Measurements from ENCODE around the gene STAM.

Gene STAM

GRCh38 chr10:17651896-17652295 lies 7.9 kb downstream of the STAM start:
- no peak for ATAC-seq (replicated peaks; ENCODE audit: extremely low read depth, poor library complexity, severe bottlenecking)
- Mint-ChIP-seq H3K27ac (ENCODE audit: low read depth) (no peak overlapping the region), H3K9me3 (no peaks in the 10 kb centered on the region), H3K4me3 (no peak overlapping the region), H3K4me1 (peaks cover 70% of the 10 kb centered on the region), H3K36me3 (ENCODE audit: insufficient read depth) (peaks cover 19% of the 10 kb centered on the region), H3K27me3 (no peaks in the 10 kb centered on the region)
- no peak for DNase-seq (ENCODE audit: low spot score in 2 of 2)

GRCh38 chr10:17652585-17652984 lies 8.6 kb downstream of the STAM start:
- H3K36me3 Mint-ChIP-seq (ENCODE audit: insufficient read depth), result peaks cover 20% of the 10 kb centered on the region
- no peak overlapping the region for H3K4me3 Mint-ChIP-seq
- H3K27me3 Mint-ChIP-seq, result no peaks in the 10 kb centered on the region
- no peak overlapping the region for H3K27ac Mint-ChIP-seq (ENCODE audit: low read depth)
- DNase-seq (ENCODE audit: low spot score in 2 of 2), result no peak
- ATAC-seq (replicated peaks; ENCODE audit: extremely low read depth, poor library complexity, severe bottlenecking), result no peak
- peaks cover 70% of the 10 kb centered on the region for H3K4me1 Mint-ChIP-seq
- H3K9me3 Mint-ChIP-seq, result no peaks in the 10 kb centered on the region

GRCh38 chr10:17655009-17655408 lies 11.1 kb downstream of the STAM start:
- H3K27me3 Mint-ChIP-seq, result no peaks in the 10 kb centered on the region
- H3K4me1 Mint-ChIP-seq, result peaks cover 66% of the 10 kb centered on the region
- H3K27ac Mint-ChIP-seq (ENCODE audit: low read depth), result peak overlapping the region; percentile 27
- H3K9me3 Mint-ChIP-seq, result no peaks in the 10 kb centered on the region
- H3K4me3 Mint-ChIP-seq, result no peak overlapping the region
- ATAC-seq (replicated peaks; ENCODE audit: extremely low read depth, poor library complexity, severe bottlenecking) (no peak), DNase-seq (ENCODE audit: low spot score in 2 of 2) (no peak)
- H3K36me3 Mint-ChIP-seq (ENCODE audit: insufficient read depth), result peaks cover 9% of the 10 kb centered on the region

GRCh38 chr10:17655567-17656146 lies 11.7 kb downstream of the STAM start:
- H3K4me1 Mint-ChIP-seq, result peaks cover 66% of the 10 kb centered on the region
- H3K4me3 Mint-ChIP-seq, result no peak overlapping the region
- no peaks in the 10 kb centered on the region for H3K27me3 Mint-ChIP-seq
- H3K27ac Mint-ChIP-seq (ENCODE audit: low read depth), result no peak overlapping the region
- peak; percentile 54 for ATAC-seq (replicated peaks; ENCODE audit: extremely low read depth, poor library complexity, severe bottlenecking)
- H3K36me3 Mint-ChIP-seq (ENCODE audit: insufficient read depth), result peaks cover 7% of the 10 kb centered on the region
- H3K9me3 Mint-ChIP-seq, result no peaks in the 10 kb centered on the region
- no peak for DNase-seq (ENCODE audit: low spot score in 2 of 2)

GRCh38 chr10:17657103-17657500 lies 13.2 kb downstream of the STAM start:
- Mint-ChIP-seq H3K27ac (ENCODE audit: low read depth) (no peak overlapping the region), H3K9me3 (no peaks in the 10 kb centered on the region), H3K4me3 (no peak overlapping the region), H3K4me1 (peaks cover 68% of the 10 kb centered on the region), H3K27me3 (no peaks in the 10 kb centered on the region), H3K36me3 (ENCODE audit: insufficient read depth) (peaks cover 4% of the 10 kb centered on the region)
- DNase-seq (ENCODE audit: low spot score in 2 of 2), result no peak
- no peak for ATAC-seq (replicated peaks; ENCODE audit: extremely low read depth, poor library complexity, severe bottlenecking)

- no peak for DNase-seq (ENCODE audit: low spot score in 2 of 2)
- H3K27ac Mint-ChIP-seq (ENCODE audit: low read depth), result no peak overlapping the region
- H3K4me1 Mint-ChIP-seq, result peaks cover 77% of the 10 kb centered on the region
- H3K4me3 Mint-ChIP-seq, result no peak overlapping the region
- H3K36me3 Mint-ChIP-seq (ENCODE audit: insufficient read depth), result peaks cover 4% of the 10 kb centered on the region
- no peaks in the 10 kb centered on the region for H3K9me3 Mint-ChIP-seq
- ATAC-seq (replicated peaks; ENCODE audit: extremely low read depth, poor library complexity, severe bottlenecking), result no peak
- H3K27me3 Mint-ChIP-seq, result no peaks in the 10 kb centered on the region
Measured at GRCh38 chr10:17659365-17659764, 15.4 kb downstream of the STAM start.

- Mint-ChIP-seq H3K36me3 (ENCODE audit: insufficient read depth) (peaks cover 5% of the 10 kb centered on the region), H3K27me3 (no peaks in the 10 kb centered on the region), H3K9me3 (no peaks in the 10 kb centered on the region), H3K4me1 (peaks cover 64% of the 10 kb centered on the region), H3K27ac (ENCODE audit: low read depth) (no peak overlapping the region), H3K4me3 (no peak overlapping the region)
- ATAC-seq (replicated peaks; ENCODE audit: extremely low read depth, poor library complexity, severe bottlenecking) (no peak), DNase-seq (ENCODE audit: low spot score in 2 of 2) (no peak)
Measured at GRCh38 chr10:17660921-17661320, 17.0 kb downstream of the STAM start.

GRCh38 chr10:17661510-17661909 lies 17.6 kb downstream of the STAM start:
- H3K9me3 Mint-ChIP-seq, result no peaks in the 10 kb centered on the region
- H3K4me3 Mint-ChIP-seq, result no peak overlapping the region

GRCh38 chr10:17662193-17663138 lies 18.5 kb downstream of the STAM start:
- ATAC-seq (replicated peaks; ENCODE audit: extremely low read depth, poor library complexity, severe bottlenecking) (no peak), DNase-seq (ENCODE audit: low spot score in 2 of 2) (no peak)
- no peak overlapping the region for H3K4me3 Mint-ChIP-seq
- H3K36me3 Mint-ChIP-seq (ENCODE audit: insufficient read depth), result peaks cover 4% of the 10 kb centered on the region
- H3K4me1 Mint-ChIP-seq, result peaks cover 51% of the 10 kb centered on the region
- H3K27me3 Mint-ChIP-seq, result no peaks in the 10 kb centered on the region
- no peaks in the 10 kb centered on the region for H3K9me3 Mint-ChIP-seq
- no peak overlapping the region for H3K27ac Mint-ChIP-seq (ENCODE audit: low read depth)

More at GRCh38 chr10:17661510-17661909, 17.6 kb downstream of the STAM start:
- Mint-ChIP-seq H3K4me1 (peaks cover 58% of the 10 kb centered on the region), H3K27me3 (no peaks in the 10 kb centered on the region), H3K27ac (ENCODE audit: low read depth) (no peak overlapping the region), H3K36me3 (ENCODE audit: insufficient read depth) (peaks cover 5% of the 10 kb centered on the region)
- no peak for DNase-seq (ENCODE audit: low spot score in 2 of 2)
- no peak for ATAC-seq (replicated peaks; ENCODE audit: extremely low read depth, poor library complexity, severe bottlenecking)

- Mint-ChIP-seq H3K27me3 (no peaks in the 10 kb centered on the region), H3K27ac (ENCODE audit: low read depth) (peak overlapping the region; percentile 76), H3K4me1 (peaks cover 51% of the 10 kb centered on the region), H3K4me3 (no peak overlapping the region), H3K36me3 (ENCODE audit: insufficient read depth) (peaks cover 4% of the 10 kb centered on the region), H3K9me3 (no peaks in the 10 kb centered on the region)
- DNase-seq (ENCODE audit: low spot score in 2 of 2) (no peak), ATAC-seq (replicated peaks; ENCODE audit: extremely low read depth, poor library complexity, severe bottlenecking) (no peak)
Measured at GRCh38 chr10:17663450-17663849, 19.5 kb downstream of the STAM start.

GRCh38 chr10:17665747-17666146 lies 21.8 kb downstream of the STAM start:
- no peaks in the 10 kb centered on the region for H3K27me3 Mint-ChIP-seq
- ATAC-seq (replicated peaks; ENCODE audit: extremely low read depth, poor library complexity, severe bottlenecking) (no peak), DNase-seq (ENCODE audit: low spot score in 2 of 2) (no peak)
- H3K4me1 Mint-ChIP-seq, result peaks cover 67% of the 10 kb centered on the region
- H3K9me3 Mint-ChIP-seq, result no peaks in the 10 kb centered on the region
- H3K27ac Mint-ChIP-seq (ENCODE audit: low read depth), result no peak overlapping the region
- H3K4me3 Mint-ChIP-seq, result no peak overlapping the region
- H3K36me3 Mint-ChIP-seq (ENCODE audit: insufficient read depth), result peaks cover 8% of the 10 kb centered on the region

- Mint-ChIP-seq H3K27me3 (no peaks in the 10 kb centered on the region), H3K4me3 (no peak overlapping the region), H3K27ac (ENCODE audit: low read depth) (peak overlapping the region; percentile 90), H3K9me3 (no peaks in the 10 kb centered on the region), H3K4me1 (peaks cover 49% of the 10 kb centered on the region), H3K36me3 (ENCODE audit: insufficient read depth) (peaks cover 5% of the 10 kb centered on the region)
- DNase-seq (ENCODE audit: low spot score in 2 of 2) (no peak), ATAC-seq (replicated peaks; ENCODE audit: extremely low read depth, poor library complexity, severe bottlenecking) (no peak)
Measured at GRCh38 chr10:17668435-17669184, 24.7 kb downstream of the STAM start.
